T-helper 2 cell treated with Interferon-gamma antibody and Interleukin-4, amounts not matched to agents 100 ng/mL and 5 ng/mL, for 36 hours (primary cell): ENCODE data around the gene APBA1. TPM values are rescaled to one million over a fixed set of nuclear protein-coding genes. Genes with fewer than 3 reads are reported as not detected.

Source experiments
- intact Hi-C: fragments of 100-400 bp; cut with micrococcal nuclease; formaldehyde crosslinking; loops from one replicate; pipeline ENCODE4 v1.15.1; 2023
- total RNA-seq: library from RNA; stranded (reverse); gene quantifications from 2 replicates; pipeline ENCODE4 v1.2.3, GENCODE V29; 2022

Gene APBA1
- total RNA-seq, 1 donor from 2014 or later: 6.2 TPM

- intact Hi-C loops: no loop called here
Measured at GRCh38 chr9:69658987-69659675, 13.0 kb downstream of the APBA1 start.

GRCh38 chr9:69657269-69657668, 14.9 kb downstream of the APBA1 start:
- intact Hi-C loops: no loop called here

- intact Hi-C loops: no loop called here
Measured at GRCh38 chr9:69655065-69655464, 17.1 kb downstream of the APBA1 start.

- intact Hi-C loops: no loop called here
Measured at GRCh38 chr9:69653261-69653660, 18.9 kb downstream of the APBA1 start.

- intact Hi-C loops: no loop called here
Measured at GRCh38 chr9:69649566-69650250, 22.5 kb downstream of the APBA1 start.

GRCh38 chr9:69647804-69648203, 24.4 kb downstream of the APBA1 start:
- intact Hi-C loops: no loop called here

- intact Hi-C loops: no loop called here
Measured at GRCh38 chr9:69646810-69647209, 25.4 kb downstream of the APBA1 start.

- intact Hi-C loops: no loop called here
Measured at GRCh38 chr9:69645488-69645887, 26.7 kb downstream of the APBA1 start.

- intact Hi-C loops: no loop called here
Measured at GRCh38 chr9:69643098-69643497, 29.1 kb downstream of the APBA1 start.

- intact Hi-C loops: no loop called here
Measured at GRCh38 chr9:69637817-69638200, 34.4 kb downstream of the APBA1 start.

- intact Hi-C loops: no loop called here
Measured at GRCh38 chr9:69637193-69637816, 34.9 kb downstream of the APBA1 start.

GRCh38 chr9:69633716-69634115, 38.5 kb downstream of the APBA1 start:
- intact Hi-C loops: no loop called here

GRCh38 chr9:69632768-69633167, 39.4 kb downstream of the APBA1 start:
- intact Hi-C loops: no loop called here

GRCh38 chr9:69627281-69627680, 44.9 kb downstream of the APBA1 start:
- intact Hi-C loops: no loop called here

GRCh38 chr9:69623276-69623675, 48.9 kb downstream of the APBA1 start:
- intact Hi-C loops: no loop called here

GRCh38 chr9:69622676-69623075, 49.5 kb downstream of the APBA1 start:
- intact Hi-C loops: no loop called here

- intact Hi-C loops: no loop called here
Measured at GRCh38 chr9:69621730-69622460, 50.3 kb downstream of the APBA1 start.

- intact Hi-C loops: no loop called here
Measured at GRCh38 chr9:69620731-69621130, 51.4 kb downstream of the APBA1 start.

- intact Hi-C loops: no loop called here
Measured at GRCh38 chr9:69619233-69619632, 52.9 kb downstream of the APBA1 start.

GRCh38 chr9:69617006-69617405, 55.2 kb downstream of the APBA1 start:
- intact Hi-C loops: no loop called here

- intact Hi-C loops: no loop called here
Measured at GRCh38 chr9:69615880-69616279, 56.3 kb downstream of the APBA1 start.

GRCh38 chr9:69611221-69611620, 61.0 kb downstream of the APBA1 start:
- intact Hi-C loops: no loop called here
